Stimulated activated CD4-positive, alpha-beta T cell treated with anti-CD3 and anti-CD28 coated beads, Interleukin-1b, Interleukin-23, amount 100 ng/mL, for 1 hour (primary cell): ENCODE measurements around the gene LENG9.

Experiments
- DNase-seq, 2 donors: peaks; one replicate each; pipeline ENCODE4 v3.0.0-alpha.2; 2020; ENCODE audit warnings: low read depth in 2 of 2

Gene LENG9

GRCh38 chr19:54439174-54439851 is 24.3 kb downstream of the LENG9 start:
- no peak for DNase-seq

DNA sequence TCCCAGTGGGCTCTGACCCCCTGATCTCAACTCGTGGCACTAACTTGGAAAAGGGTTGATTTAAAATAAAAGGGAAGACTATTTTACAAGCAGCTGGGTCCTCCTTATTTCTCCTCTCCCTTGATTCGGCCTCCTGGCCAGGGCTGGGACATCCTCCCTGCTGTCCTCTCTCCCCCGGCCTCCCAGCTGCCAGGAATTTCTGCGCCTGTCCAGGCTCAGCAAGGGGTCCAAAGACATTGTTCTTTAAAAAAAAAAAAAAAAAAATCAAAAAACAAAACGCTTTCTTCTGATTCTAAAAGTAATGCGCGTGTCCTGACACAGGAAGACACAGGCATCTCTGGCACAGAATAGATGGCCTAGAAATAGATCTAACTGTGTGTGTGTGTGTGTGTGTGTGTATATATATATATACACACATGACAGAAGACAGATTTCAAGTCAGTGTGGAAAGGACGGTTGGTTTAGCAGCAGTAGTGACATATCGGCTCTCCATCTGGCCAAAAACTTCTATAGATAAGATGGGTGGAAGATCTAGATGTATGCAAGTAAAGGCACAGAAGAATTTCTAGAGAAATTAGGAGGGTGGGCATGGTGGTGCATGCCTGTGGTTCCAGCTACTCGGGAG is 26.8 kb downstream of the LENG9 start:
- DNase-seq = no peak

- no peak for DNase-seq
Measured at GRCh38 chr19:54436031-54436523, 27.5 kb downstream of the LENG9 start.

DNA sequence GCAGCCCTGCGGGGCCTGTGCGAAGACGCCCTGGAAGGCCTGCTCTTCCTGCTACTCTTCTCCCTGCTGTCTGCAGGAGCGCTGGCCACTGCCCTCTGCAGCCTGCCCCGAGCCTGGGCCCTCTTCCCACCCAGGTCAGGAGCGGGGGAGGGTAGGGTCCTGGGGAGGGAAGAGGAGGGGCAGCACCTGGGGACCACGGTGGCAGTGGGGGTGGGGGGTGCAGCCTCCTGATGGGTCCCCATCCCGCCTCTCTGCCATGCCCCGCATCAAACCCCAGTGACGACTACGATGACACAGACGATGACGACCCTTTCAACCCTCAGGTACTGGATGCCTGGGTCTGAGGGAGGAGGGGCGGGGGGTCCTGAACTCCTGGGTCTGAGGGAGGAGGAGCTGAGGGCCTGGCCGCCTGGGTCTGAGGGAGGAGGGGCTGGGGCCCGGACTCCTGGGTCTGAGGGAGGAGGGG is 28.0 kb downstream of the LENG9 start:
- DNase-seq = no peak

- no peak for DNase-seq
Measured at GRCh38 chr19:54434873-54435214, 28.7 kb downstream of the LENG9 start.

GRCh38 chr19:54434112-54434872 is 29.3 kb downstream of the LENG9 start:
- DNase-seq = no peak

DNA sequence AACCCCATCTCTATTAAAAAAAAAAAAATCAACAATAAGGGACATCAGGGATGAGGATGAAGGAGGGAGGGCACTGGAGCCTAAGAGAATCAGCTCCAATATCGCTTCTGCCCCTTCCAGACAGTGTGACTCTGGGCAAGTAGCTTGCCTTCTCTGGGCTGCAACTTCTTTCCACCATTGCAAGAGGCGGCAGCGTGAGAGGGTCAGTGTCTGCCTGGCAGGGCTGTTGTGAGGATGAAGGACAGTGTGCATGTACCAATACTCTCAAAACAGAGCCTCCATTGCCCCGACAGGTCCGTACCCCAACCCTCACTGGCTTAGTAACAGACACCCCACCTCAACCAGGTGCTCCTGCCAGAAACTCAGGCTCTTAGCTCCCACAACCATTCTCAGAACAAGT is 29.9 kb downstream of the LENG9 start:
- no peak for DNase-seq

- no peak for DNase-seq
Measured at GRCh38 chr19:54432144-54432738, 31.3 kb downstream of the LENG9 start.

DNA sequence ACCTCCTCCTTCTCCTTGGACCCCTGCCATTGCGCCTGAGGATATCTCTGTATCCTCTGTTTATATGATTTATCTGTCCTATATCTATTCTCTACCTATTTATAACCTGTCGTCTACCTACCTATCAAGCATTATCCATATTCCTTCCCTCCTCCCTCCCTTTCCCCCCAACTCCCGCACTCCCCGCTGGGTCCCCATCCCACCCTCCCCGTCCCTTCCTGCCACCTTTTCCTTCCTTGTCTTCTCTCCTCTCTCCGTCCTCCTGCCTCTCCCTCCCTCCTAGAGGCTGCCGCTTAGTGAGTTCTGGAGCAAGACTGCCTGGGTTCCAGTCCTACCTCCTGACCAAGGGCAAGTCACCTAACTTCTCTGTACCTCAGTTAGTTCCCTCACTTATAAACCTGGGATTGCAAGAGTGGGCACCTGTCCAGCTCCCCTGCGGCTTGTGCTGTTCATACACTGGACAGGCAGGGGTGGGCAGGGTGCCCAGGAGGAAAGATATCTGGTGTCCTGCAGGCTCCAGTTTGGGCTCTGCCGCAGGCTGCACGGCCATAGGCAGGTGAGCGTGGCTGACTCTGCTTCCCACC is 32.2 kb downstream of the LENG9 start:
- DNase-seq = no peak

GRCh38 chr19:54430306-54431254 is 33.0 kb downstream of the LENG9 start:
- DNase-seq = peak in 1 of 2 donors; percentile 25

DNA sequence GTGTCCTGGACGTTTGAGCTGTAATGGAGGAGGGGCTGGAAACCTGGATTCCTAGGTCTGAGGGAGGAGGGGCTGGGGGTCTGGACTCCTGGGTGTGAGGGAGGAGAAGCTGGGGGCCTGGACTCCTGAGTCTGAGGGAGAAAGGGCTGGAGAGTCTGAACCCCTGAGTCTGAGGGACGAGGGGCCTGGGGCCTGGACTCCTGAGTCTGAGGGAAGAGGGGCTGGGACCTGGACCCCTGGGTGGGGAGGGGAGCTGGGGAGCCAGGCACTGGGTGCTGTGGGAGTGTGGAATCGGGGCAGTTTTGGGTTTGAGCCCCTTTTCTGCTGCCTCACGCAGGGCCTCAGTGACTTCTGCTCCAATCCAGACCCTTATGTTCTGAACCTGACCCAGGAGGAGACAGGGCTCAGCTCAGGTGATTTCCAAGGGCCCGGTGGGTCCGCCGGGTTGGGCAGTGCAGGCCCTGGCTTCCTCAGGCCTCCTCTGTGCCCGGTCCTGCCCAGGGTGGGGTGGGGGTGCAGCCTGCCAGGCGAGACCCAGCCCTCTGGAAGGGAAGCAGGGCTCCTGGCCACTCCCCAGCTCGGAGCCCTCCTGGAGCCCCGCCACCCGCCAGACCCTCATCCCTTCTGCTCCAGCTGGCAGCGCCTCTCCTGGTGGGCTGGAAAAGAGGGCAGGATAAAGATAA is 33.9 kb downstream of the LENG9 start:
- DNase-seq = no peak

DNA sequence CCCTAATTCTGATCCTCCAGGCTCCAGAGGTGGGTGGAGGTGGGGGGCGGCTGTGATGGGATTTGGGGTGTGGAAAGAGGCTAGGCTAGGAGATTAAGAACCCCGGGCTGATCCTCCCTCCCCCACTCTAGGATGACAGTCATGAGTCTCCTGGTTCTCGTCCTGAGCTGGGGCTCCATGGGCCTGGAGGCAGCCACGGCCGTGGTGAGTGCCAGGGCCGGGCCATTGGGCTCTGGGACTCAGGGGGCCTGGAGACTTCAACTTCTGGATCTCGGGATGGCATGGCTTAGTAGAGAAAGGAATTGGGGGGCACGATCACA is 34.4 kb downstream of the LENG9 start:
- no peak for DNase-seq

GRCh38 chr19:54428323-54429175 is 35.0 kb downstream of the LENG9 start:
- DNase-seq = no peak

GRCh38 chr19:54427586-54427985 is 36.0 kb downstream of the LENG9 start:
- no peak for DNase-seq

DNA sequence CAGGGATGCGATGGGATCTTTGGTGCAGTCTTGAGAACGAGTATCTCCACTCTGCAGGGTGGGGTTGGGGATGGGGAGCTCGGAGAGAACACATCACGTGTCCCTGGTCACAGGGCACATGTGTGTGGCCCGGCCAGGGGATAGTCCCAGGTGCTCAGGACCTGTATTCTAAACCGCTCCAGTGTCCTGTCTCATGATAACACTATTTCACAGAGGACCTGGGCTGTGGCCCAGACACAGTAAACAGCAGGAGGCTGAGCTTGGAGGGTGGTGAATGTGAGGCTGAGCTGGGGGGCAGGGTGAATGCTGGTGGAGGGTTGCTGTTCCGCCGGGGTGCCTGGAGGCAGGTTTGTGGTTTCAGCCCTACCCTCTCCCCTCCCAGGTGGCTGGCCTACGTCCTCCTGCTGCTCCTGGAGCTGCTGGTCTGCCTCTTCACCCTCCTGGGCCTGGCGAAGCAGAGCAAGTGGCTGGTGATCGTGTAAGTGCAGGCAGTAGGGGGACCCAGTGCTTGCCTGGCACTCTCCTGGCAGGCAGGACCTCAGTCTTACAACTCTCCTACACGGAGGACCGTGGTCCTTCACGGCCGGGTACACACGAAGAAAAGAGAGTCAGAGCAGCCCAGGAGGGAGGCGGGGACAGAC is 37.2 kb downstream of the LENG9 start:
- DNase-seq = no peak

- DNase-seq = no peak
Measured at GRCh38 chr19:54425382-54425723, 38.2 kb downstream of the LENG9 start.

GRCh38 chr19:54424660-54425381 is 38.8 kb downstream of the LENG9 start:
- DNase-seq = no peak

DNA sequence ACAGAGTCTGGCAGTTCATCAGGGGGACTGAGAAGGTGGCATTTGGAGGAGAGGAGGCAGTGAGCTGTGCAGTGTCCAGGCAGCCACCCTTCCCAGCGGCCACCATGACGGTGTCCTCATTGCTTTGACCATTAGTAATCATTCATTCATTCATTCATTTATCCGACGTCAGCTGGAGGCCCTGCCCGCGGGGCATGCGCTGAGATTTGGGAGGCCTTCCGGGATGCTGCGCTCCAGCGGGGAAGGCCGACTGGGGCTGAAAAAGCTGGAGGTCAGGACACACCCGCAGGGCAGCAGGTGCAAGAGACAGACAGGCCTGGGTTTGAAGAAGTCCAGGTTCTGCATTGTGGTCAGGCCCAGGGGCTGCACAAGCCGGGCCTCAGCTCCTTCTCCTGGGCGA is 39.4 kb downstream of the LENG9 start:
- no peak for DNase-seq
